Lower leg skin (tissue), 4 donors: Measurements from ENCODE around the gene ANKFN1. TPM values are rescaled to one million over a fixed set of nuclear protein-coding genes. Genes with fewer than 3 reads are reported as not detected.

ENCODE experiments used
- DNase-seq, 2 donors: peaks; one replicate each; pipeline ENCODE4 v3.0.0-alpha.2; 2019; ENCODE audit warnings: low spot score in 2 of 2
- H3K4me3 ChIP-seq: fragments of 200-600 bp; sonication (generic); 2 replicates; pipeline ENCODE4 v1.5.1; 2017; ENCODE audit warnings: mild to moderate bottlenecking, low read depth; ENCODE audit not compliant: poor library complexity, severe bottlenecking
- CTCF ChIP-seq, 3 donors: fragments of 450-650 bp; IDR thresholded peaks; one replicate each; pipeline ENCODE4 v1.5.1; 2016; ENCODE audit warnings: antibody characterized with exemption in 3 of 3, mild to moderate bottlenecking in 3 of 3, moderate library complexity in 2 of 3
- POLR2A ChIP-seq, 2 donors: fragments of 450-650 bp; IDR thresholded peaks; one replicate each; pipeline ENCODE4 v1.6.1; 2016 to 2017; ENCODE audit warnings: antibody characterized with exemption in 2 of 2, mild to moderate bottlenecking in 1 of 2, moderate library complexity in 1 of 2
- WGBS, 2 donors: methylation state at CpG; one replicate each; pipeline ENCODE4 v1.1.5; 2018; 5-methylcytosine and 5-hydroxymethylcytosine counted together
- intact Hi-C: fragments of 100-400 bp; cut with DNase I; formaldehyde crosslinking; loops from one replicate; pipeline ENCODE4 v1.15.0; 2023; ENCODE audit warnings: low total_unique reads
- total RNA-seq, 4 donors: library from RNA; depleted of rRNA; stranded (reverse); fragments of >200 nt; gene quantifications; one replicate each; pipeline ENCODE4 v1.1.0, GENCODE V29; 2016

Gene ANKFN1
- total RNA-seq, 4 donors from 2014 or later: 1.1 to 3.1 (median 1.4) TPM

DNA sequence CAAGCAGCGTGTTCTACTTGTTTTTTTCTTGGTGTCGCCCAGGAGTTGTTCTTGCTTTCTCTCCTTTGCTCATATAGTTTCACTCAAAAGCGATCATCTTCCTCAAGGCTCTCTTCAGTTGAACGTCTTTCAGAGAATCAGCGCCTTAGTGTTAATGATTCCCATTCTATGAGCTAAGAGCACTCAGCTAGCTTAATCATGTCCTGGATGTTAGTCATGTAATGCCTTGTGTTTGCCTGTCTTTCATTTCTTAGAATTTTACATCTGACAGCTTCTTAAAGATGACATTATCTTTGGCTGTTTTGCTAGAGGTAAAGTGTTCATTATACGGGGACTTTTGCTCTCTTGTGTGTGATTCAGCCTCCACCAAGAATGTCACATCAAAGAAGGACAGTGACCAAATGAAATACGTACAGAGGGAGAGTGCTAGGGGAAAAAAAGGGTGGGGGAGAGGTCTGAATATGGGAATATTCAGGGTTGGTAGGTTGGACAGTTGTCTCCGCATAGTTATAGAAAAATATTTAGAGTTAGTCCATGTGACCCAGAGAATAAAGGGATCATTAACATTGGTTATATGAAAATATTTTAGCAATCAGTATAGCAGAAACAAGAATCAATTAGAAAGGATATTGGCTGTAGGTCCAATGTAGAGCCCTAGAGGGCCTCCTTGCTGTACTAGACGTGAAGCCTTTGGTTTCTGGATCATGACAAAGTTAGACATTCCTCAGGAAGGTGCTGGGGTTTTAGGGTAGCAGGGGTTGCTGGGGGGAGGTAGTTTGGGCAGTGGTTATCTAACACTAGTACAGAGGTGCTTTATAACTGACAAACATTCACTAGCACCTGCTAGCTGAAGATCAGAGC, 31.9 kb upstream of the ANKFN1 start:
- DNase-seq: no peak
- 65 to 74% methylated on average over 9 of the region's 9 CpGs for WGBS, 2 donors
- TF ChIP-seq CTCF (IDR thresholded peaks at IDR 0.05): no peak
- no peak for TF ChIP-seq POLR2A (IDR thresholded peaks at IDR 0.05)
- no peak overlapping the region for H3K4me3 ChIP-seq
- intact Hi-C loops: no loop called here

GRCh38 chr17:56125830-56126819, 27.1 kb upstream of the ANKFN1 start:
- intact Hi-C loops: no loop called here
- 28 to 39% methylated on average over 14 of the region's 14 CpGs for WGBS, 2 donors
- TF ChIP-seq CTCF (IDR thresholded peaks at IDR 0.05) (no peak), POLR2A (IDR thresholded peaks at IDR 0.05) (no peak)
- no peak overlapping the region for H3K4me3 ChIP-seq
- DNase-seq: peak in 1 of 2 donors; percentile 20

DNA sequence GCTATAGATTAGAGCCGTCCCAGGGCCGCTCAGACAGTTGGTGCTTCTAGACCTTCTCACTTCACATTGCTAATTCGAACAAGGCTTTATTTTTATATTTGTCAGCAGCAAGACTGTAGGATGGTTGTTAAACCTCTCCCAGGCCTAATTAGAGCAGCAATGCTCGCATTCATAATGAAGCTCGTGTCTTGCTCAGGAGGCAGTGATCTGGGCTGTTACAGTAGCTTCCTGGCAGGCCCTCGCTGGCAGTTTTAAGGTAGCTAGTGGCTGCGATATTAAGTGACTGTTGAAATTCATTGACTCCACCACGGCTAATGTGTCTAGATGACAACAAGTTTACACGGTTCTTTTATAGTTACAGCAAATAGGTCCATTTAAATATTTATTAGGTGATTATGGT, 23.2 kb upstream of the ANKFN1 start:
- WGBS, 2 donors: 78 to 85% methylated on average over 9 of the region's 9 CpGs
- DNase-seq: no peak
- intact Hi-C loops: no loop called here
- no peak overlapping the region for H3K4me3 ChIP-seq
- no peak for TF ChIP-seq CTCF (IDR thresholded peaks at IDR 0.05)
- TF ChIP-seq POLR2A (IDR thresholded peaks at IDR 0.05): no peak

DNA sequence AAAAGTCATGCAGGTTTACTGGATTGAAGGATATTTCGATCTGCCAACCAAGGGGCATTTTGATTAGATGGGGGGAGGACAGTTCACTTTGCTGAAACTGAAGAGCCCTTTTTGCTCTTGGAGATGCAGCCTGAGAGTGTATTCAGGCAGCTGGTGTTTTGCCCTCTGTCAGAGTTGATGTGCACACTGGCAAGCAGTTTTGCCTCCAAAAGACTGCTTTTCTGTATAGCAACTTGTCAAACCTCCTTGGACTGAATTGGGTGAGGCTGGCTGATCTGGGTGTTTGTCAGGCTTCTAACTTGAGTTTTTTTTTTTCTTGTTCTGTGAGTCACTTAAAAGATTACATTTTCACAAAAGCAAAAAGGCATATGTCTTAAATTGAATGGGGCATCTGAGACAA, 22.6 kb upstream of the ANKFN1 start:
- no peak for TF ChIP-seq POLR2A (IDR thresholded peaks at IDR 0.05)
- no peak for TF ChIP-seq CTCF (IDR thresholded peaks at IDR 0.05)
- H3K4me3 ChIP-seq: no peak overlapping the region
- 90 to 100% methylated on average over 1 of the region's 1 CpG for WGBS, 2 donors
- intact Hi-C loops: no loop called here
- DNase-seq: no peak

DNA sequence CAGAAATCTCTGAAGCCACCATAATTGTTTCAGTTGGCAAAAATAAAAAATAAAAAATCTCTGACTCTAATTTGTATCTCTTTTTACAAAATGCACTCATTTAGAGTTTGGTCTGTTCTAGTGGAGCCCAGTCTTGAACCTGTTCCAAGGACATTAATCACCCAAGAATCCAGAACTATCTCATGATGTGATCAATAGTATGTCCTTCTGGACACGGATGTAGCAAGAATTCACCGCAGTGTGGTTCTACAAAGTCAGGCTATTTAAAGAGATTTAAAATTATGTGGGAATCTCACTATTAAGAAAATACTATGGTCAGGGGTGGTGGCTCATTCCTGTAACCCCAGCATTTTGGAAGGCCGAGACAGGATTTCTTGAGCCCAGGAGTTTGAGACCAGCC, 21.8 kb upstream of the ANKFN1 start:
- H3K4me3 ChIP-seq: no peak overlapping the region
- no peak for DNase-seq
- TF ChIP-seq POLR2A (IDR thresholded peaks at IDR 0.05) (no peak), CTCF (IDR thresholded peaks at IDR 0.05) (no peak)
- whole genome bisulfite sequencing, 2 donors: 75 to 86% methylated on average over 3 of the region's 3 CpGs
- intact Hi-C loops: no loop called here
